Fibroblast of skin of right quadriceps (primary cell): ENCODE measurements around the gene ALDH3A2.
"Not testable (repeated sequence)": the region's sequence is repeated elsewhere in the genome, so short reads cannot be mapped to it uniquely, and the experiment has no call there.

Source experiments
- DNase-seq: peaks from one replicate; pipeline ENCODE4 v3.0.0-alpha.2; 2013

ALDH3A2 gene

GRCh38 chr17:19683117-19683516, 34.6 kb downstream of the ALDH3A2 start:
- DNase-seq: no peak

GRCh38 chr17:19684909-19685580, 36.5 kb downstream of the ALDH3A2 start:
- DNase-seq: not testable (repeated sequence)

GRCh38 chr17:19686400-19687090, 38.0 kb downstream of the ALDH3A2 start:
- no peak for DNase-seq

GRCh38 chr17:19702217-19702641, 53.7 kb downstream of the ALDH3A2 start:
- DNase-seq: no peak

- DNase-seq: no peak
Measured at GRCh38 chr17:19703106-19703827, 54.7 kb downstream of the ALDH3A2 start.

GRCh38 chr17:19703828-19704613, 55.5 kb downstream of the ALDH3A2 start:
- DNase-seq: no peak

GRCh38 chr17:19705201-19705600, 56.6 kb downstream of the ALDH3A2 start:
- DNase-seq: no peak

- DNase-seq: no peak
Measured at GRCh38 chr17:19705771-19706770, 57.5 kb downstream of the ALDH3A2 start.

GRCh38 chr17:19706791-19707727, 58.5 kb downstream of the ALDH3A2 start:
- DNase-seq: no peak

GRCh38 chr17:19707728-19708221, 59.2 kb downstream of the ALDH3A2 start:
- no peak for DNase-seq

- DNase-seq: no peak
Measured at GRCh38 chr17:19708431-19709175, 60.1 kb downstream of the ALDH3A2 start.

- DNase-seq: no peak
Measured at GRCh38 chr17:19709841-19710240, 61.3 kb downstream of the ALDH3A2 start.

- no peak for DNase-seq
Measured at GRCh38 chr17:19712436-19713004, 64.0 kb downstream of the ALDH3A2 start.

GRCh38 chr17:19713462-19713861, 64.9 kb downstream of the ALDH3A2 start:
- no peak for DNase-seq

GRCh38 chr17:19713901-19714361, 65.4 kb downstream of the ALDH3A2 start:
- DNase-seq: no peak

- DNase-seq: no peak
Measured at GRCh38 chr17:19714542-19715411, 66.2 kb downstream of the ALDH3A2 start.

GRCh38 chr17:19716108-19717030, 67.8 kb downstream of the ALDH3A2 start, which contains the start of gene SLC47A2:
Gene SLC47A2, minus strand, starts transcription at chr17:19716584. Its CDS starts 29 bp downstream, at chr17:19716555.
- no peak for DNase-seq
